HCT116 (cell line): ENCODE measurements around the gene NSD2. TPM values are rescaled to one million over a fixed set of nuclear protein-coding genes. Genes with fewer than 3 reads are reported as not detected.

Experiments
- CBX3 ChIP-seq: IDR thresholded peaks from 2 replicates; pipeline ENCODE4 v1.6.1; 2012; ENCODE audit warnings: low read depth
- CEBPB ChIP-seq: IDR thresholded peaks from 2 replicates; pipeline ENCODE4 v1.6.1; 2012; ENCODE audit warnings: low read depth
- CTCF ChIP-seq, 3 experiments: fragments of 200-600 bp in 1 of 3; sonication (generic) in 1 of 3; IDR thresholded peaks in 2 of 3; conservative IDR thresholded peaks in 1 of 3; 2 replicates each; pipeline ENCODE4 v1.5.1; 2012 to 2017; ENCODE audit warnings: low read depth in 2 of 3, low read length in 2 of 3, antibody characterized with exemption in 1 of 3, borderline replicate concordance in 1 of 3, control low read depth in 1 of 3, mild to moderate bottlenecking in 1 of 3, mixed read lengths in 1 of 3, mixed run types in 1 of 3, moderate library complexity in 1 of 3; ENCODE audit not compliant: insufficient read depth in 1 of 3
- FOSL1 ChIP-seq: IDR thresholded peaks from 2 replicates; pipeline ENCODE4 v1.6.1; 2012; ENCODE audit warnings: low read depth
- POLR2A ChIP-seq: IDR thresholded peaks from 2 replicates; pipeline ENCODE4 v1.7.0; 2011; ENCODE audit warnings: borderline replicate concordance; ENCODE audit not compliant: insufficient read depth, insufficient read length; ENCODE audit errors: extremely low read depth
- POLR2AphosphoS5 ChIP-seq: IDR thresholded peaks from 2 replicates; pipeline ENCODE4 v1.6.1; 2011; ENCODE audit warnings: mild to moderate bottlenecking, low read depth, low read length, moderate library complexity
- RAD21 ChIP-seq: IDR thresholded peaks from 2 replicates; pipeline ENCODE4 v1.6.1; 2012; ENCODE audit warnings: low read depth, mild to moderate bottlenecking
- SIN3A ChIP-seq: IDR thresholded peaks from 2 replicates; pipeline ENCODE4 v1.6.1; 2012; ENCODE audit warnings: low read depth
- SP1 ChIP-seq: IDR thresholded peaks from 2 replicates; pipeline ENCODE4 v1.6.1; 2012; ENCODE audit warnings: low read depth
- TCF7L2 ChIP-seq: IDR thresholded peaks from 2 replicates; pipeline ENCODE4 v1.7.0; 2011; ENCODE audit warnings: borderline replicate concordance, inconsistent platforms; ENCODE audit not compliant: insufficient read depth, insufficient read length; ENCODE audit errors: extremely low read depth
- YY1 ChIP-seq: IDR thresholded peaks from 2 replicates; pipeline ENCODE4 v1.6.1; 2011; ENCODE audit warnings: low read length, low read depth, moderate library complexity, mild to moderate bottlenecking; ENCODE audit not compliant: insufficient replicate concordance; ENCODE audit errors: extremely low read depth
- total RNA-seq: library from RNA; stranded (reverse); gene quantifications from one replicate; pipeline ENCODE4 v1.2.1, GENCODE V29; 2021; ENCODE audit not compliant: unreplicated experiment

NSD2 gene
- total RNA-seq, 1 experiment from 2014 or later, result 145 TPM

- TF ChIP-seq SIN3A, result no peak
- TF ChIP-seq RAD21, result no peak
- no peak for TF ChIP-seq CBX3
- no peak for TF ChIP-seq YY1
- TF ChIP-seq SP1, result no peak
- no peak for TF ChIP-seq CEBPB
- TF ChIP-seq POLR2A, result no peak
- TF ChIP-seq POLR2AphosphoS5, result no peak
- no peak for TF ChIP-seq CTCF (IDR thresholded peaks at IDR 0.05 in 2 of 3, conservative IDR thresholded peaks at IDR 0.05 in 1 of 3; ENCODE audit: borderline replicate concordance in 1 of 3, insufficient read depth in 1 of 3, low read depth in 2 of 3, low read length in 2 of 3)
- no peak for TF ChIP-seq TCF7L2
- no peak for TF ChIP-seq FOSL1
These were observed 110.3 kb downstream of the NSD2 start (continued) for GRCh38 chr4:1981251-1982058.
